Measurements from ENCODE around the gene PDE4A.

GRCh38 chr19:10422046-10422461, 1.7 kb downstream of the PDE4A start:
- TF ChIP-seq JUND (CRISPR knock-in tag; IDR thresholded peaks at IDR 0.05), result no peak
- no peak for TF ChIP-seq CTCF (CRISPR knock-in tag; IDR thresholded peaks at IDR 0.05)
- TF ChIP-seq MYC (CRISPR knock-in tag; IDR thresholded peaks at IDR 0.05; ENCODE audit: borderline replicate concordance), result no peak
- TF ChIP-seq KDM5B (CRISPR knock-in tag; IDR thresholded peaks at IDR 0.05; ENCODE audit: borderline replicate concordance), result no peak
- no peak for TF ChIP-seq ZBTB33 (CRISPR knock-in tag; IDR thresholded peaks at IDR 0.05)
- no peak for TF ChIP-seq ZNF432 (CRISPR knock-in tag; IDR thresholded peaks at IDR 0.05; ENCODE audit: borderline replicate concordance)
- TF ChIP-seq PAWR (CRISPR knock-in tag; IDR thresholded peaks at IDR 0.05; ENCODE audit: borderline replicate concordance), result no peak
- TF ChIP-seq DBP (CRISPR knock-in tag; IDR thresholded peaks at IDR 0.05; ENCODE audit: not compliant biosample characterization), result no peak
- TF ChIP-seq HDAC2 (CRISPR knock-in tag; IDR thresholded peaks at IDR 0.05), result no peak
- TF ChIP-seq ZNF24 (IDR thresholded peaks at IDR 0.05), result no peak
